HEK293T (cell line): ENCODE measurements around the gene HDLBP.

Source experiments
- CTCF ChIA-PET: fragments of 350-600 bp; formaldehyde crosslinking; extraction: SDS; loops from one replicate; lab custom pipeline; 2021; ENCODE audit warnings: antibody characterized with exemption, inconsistent platforms; lab: Yijun Ruan, JAX
- POLR2A ChIA-PET: fragments of 350-600 bp; formaldehyde crosslinking; extraction: SDS; loops from one replicate; lab custom pipeline; 2020; ENCODE audit warnings: antibody characterized with exemption, inconsistent platforms; lab: Yijun Ruan, JAX
- DNase-seq: peaks from one replicate; pipeline ENCODE4 v3.0.0; 2012; ENCODE audit warnings: mixed read lengths; ENCODE audit errors: extremely low spot score
- ARNT ChIP-seq: fragments of 450-650 bp; IDR thresholded peaks from 2 replicates; pipeline ENCODE4 v1.6.1; 2017; ENCODE audit warnings: mild to moderate bottlenecking
- BHLHE40 ChIP-seq: fragments of 450-650 bp; IDR thresholded peaks from 2 replicates; pipeline ENCODE4 v1.6.1; 2016; ENCODE audit warnings: mild to moderate bottlenecking, moderate library complexity, borderline replicate concordance
- CTBP1 ChIP-seq: fragments of 450-650 bp; IDR thresholded peaks from 2 replicates; pipeline ENCODE4 v1.6.1; 2016; ENCODE audit warnings: borderline replicate concordance
- ELF4 ChIP-seq: fragments of 450-650 bp; IDR thresholded peaks from 2 replicates; pipeline ENCODE4 v1.6.1; 2017; ENCODE audit warnings: antibody characterized with exemption
- FOXA1 ChIP-seq: fragments of 450-650 bp; IDR thresholded peaks from 2 replicates; pipeline ENCODE4 v1.6.1; 2016; ENCODE audit warnings: mild to moderate bottlenecking
- FOXK2 ChIP-seq: fragments of 450-650 bp; IDR thresholded peaks from 2 replicates; pipeline ENCODE4 v1.6.1; 2016; ENCODE audit warnings: mild to moderate bottlenecking
- FOXM1 ChIP-seq: fragments of 450-650 bp; IDR thresholded peaks from 2 replicates; pipeline ENCODE4 v1.6.1; 2017; ENCODE audit warnings: mild to moderate bottlenecking, borderline replicate concordance
- HDGF ChIP-seq: fragments of 450-650 bp; IDR thresholded peaks from 2 replicates; pipeline ENCODE4 v1.6.1; 2017; ENCODE audit warnings: antibody characterized with exemption, borderline replicate concordance
- L3MBTL2 ChIP-seq: fragments of 450-650 bp; conservative IDR thresholded peaks from 2 replicates; pipeline ENCODE4 v1.6.1; 2016; ENCODE audit warnings: mild to moderate bottlenecking
- LEF1 ChIP-seq: fragments of 450-650 bp; IDR thresholded peaks from 2 replicates; pipeline ENCODE4 v1.6.1; 2017; ENCODE audit warnings: mild to moderate bottlenecking, borderline replicate concordance
- NFRKB ChIP-seq: fragments of 450-650 bp; IDR thresholded peaks from 2 replicates; pipeline ENCODE4 v1.6.1; 2016; ENCODE audit warnings: mild to moderate bottlenecking, moderate library complexity
- PKNOX1 ChIP-seq: fragments of 450-650 bp; IDR thresholded peaks from 2 replicates; pipeline ENCODE4 v1.6.1; 2016
- SP1 ChIP-seq: fragments of 450-650 bp; IDR thresholded peaks from 2 replicates; pipeline ENCODE4 v1.6.1; 2017
- SUZ12 ChIP-seq: fragments of 450-650 bp; IDR thresholded peaks from 2 replicates; pipeline ENCODE4 v1.6.1; 2016; ENCODE audit warnings: mild to moderate bottlenecking
- TARDBP ChIP-seq: fragments of 450-650 bp; IDR thresholded peaks from 2 replicates; pipeline ENCODE4 v1.6.1; 2016
- ZNF384 ChIP-seq: fragments of 450-650 bp; IDR thresholded peaks from 2 replicates; pipeline ENCODE4 v1.6.1; 2016

The HDLBP gene

GRCh38 chr2:241203218-241204009 is 112.1 kb downstream of the HDLBP start:
- ChIA-PET CTCF (no interaction called here), POLR2A (no interaction called here)
- TF ChIP-seq FOXK2: no peak
- no peak for TF ChIP-seq LEF1
- no peak for TF ChIP-seq FOXM1
- TF ChIP-seq CTBP1: no peak
- TF ChIP-seq ARNT: no peak
- no peak for TF ChIP-seq FOXA1
- no peak for TF ChIP-seq L3MBTL2
- no peak for TF ChIP-seq SUZ12
- no peak for TF ChIP-seq HDGF
- no peak for TF ChIP-seq PKNOX1
- no peak for TF ChIP-seq TARDBP
- DNase-seq: no peak

GRCh38 chr2:241202681-241203080 is 112.8 kb downstream of the HDLBP start:
- ChIA-PET POLR2A (no interaction called here), CTCF (no interaction called here)
- TF ChIP-seq FOXA1 (no peak), ZNF384 (no peak), FOXK2 (no peak), TARDBP (no peak)
- DNase-seq: no peak

- CTCF ChIA-PET: no interaction called here
Measured at GRCh38 chr2:241202268-241202585, 113.2 kb downstream of the HDLBP start.

GRCh38 chr2:241201445-241202267 is 113.8 kb downstream of the HDLBP start:
- TF ChIP-seq BHLHE40 (no peak), CTBP1 (no peak), FOXM1 (no peak), NFRKB (no peak), SP1 (no peak), LEF1 (no peak), L3MBTL2 (no peak), FOXK2 (no peak), HDGF (no peak), ARNT (no peak), SUZ12 (no peak), ELF4 (no peak)
- POLR2A ChIA-PET: no interaction called here
- no peak for DNase-seq
- CTCF ChIA-PET: no interaction called here

More at GRCh38 chr2:241202268-241202585, 113.2 kb downstream of the HDLBP start:
- TF ChIP-seq NFRKB (no peak), L3MBTL2 (no peak), FOXA1 (no peak), FOXK2 (no peak), HDGF (no peak), ARNT (no peak), ZNF384 (no peak), ELF4 (no peak), TARDBP (no peak), CTBP1 (no peak), PKNOX1 (no peak), FOXM1 (no peak)
- POLR2A ChIA-PET: no interaction called here
- no peak for DNase-seq

GRCh38 chr2:241200822-241201395 is 114.6 kb downstream of the HDLBP start:
- no peak for TF ChIP-seq ARNT
- TF ChIP-seq HDGF: no peak
- no peak for TF ChIP-seq SP1
- TF ChIP-seq LEF1: no peak
- no peak for TF ChIP-seq FOXA1
- no peak for TF ChIP-seq FOXK2
- TF ChIP-seq ELF4: no peak
- TF ChIP-seq CTBP1: no peak
- TF ChIP-seq ZNF384: no peak
- TF ChIP-seq BHLHE40: no peak
- TF ChIP-seq SUZ12: no peak
- no peak for TF ChIP-seq TARDBP
- TF ChIP-seq NFRKB: no peak
- no peak for TF ChIP-seq L3MBTL2
- TF ChIP-seq PKNOX1: no peak
- POLR2A ChIA-PET: no interaction called here

More at GRCh38 chr2:241200822-241201395, 114.6 kb downstream of the HDLBP start:
- CTCF ChIA-PET: no interaction called here
- DNase-seq: no peak
